ENCODE measurements around the gene NEK6.

GRCh38 chr9:124332361-124333202 is 74.8 kb downstream of the NEK6 start:
- no peak for TF ChIP-seq CTCF (IDR thresholded peaks at IDR 0.05)
- no peak for TF ChIP-seq POLR2A (IDR thresholded peaks at IDR 0.05)
